Calu3 (cell line): ENCODE results near the gene ZNF669. TPM values are rescaled to one million over a fixed set of nuclear protein-coding genes. Genes with fewer than 3 reads are reported as not detected.

Experiments
- BruUV-seq: library from RNA; stranded (reverse); fragments of 400-500 nt; replicated peaks from 2 replicates; lab custom pipeline; 2021; lab: Mats Ljungman, UMichigan
- CTCF ChIA-PET: fragments of 300-600 bp; sonication (Branson Sonifier 250); formaldehyde crosslinking; loops from one replicate; lab custom pipeline; 2022; ENCODE audit warnings: antibody characterized with exemption; lab: Charles Lee
- DNase-seq: peaks from one replicate; pipeline ENCODE4 v3.0.0; 2022
- H3K27ac Mint-ChIP-seq: one replicate; pipeline ENCODE4 v1.8.0; 2022; ENCODE audit warnings: mixed read lengths; ENCODE audit not compliant: unreplicated experiment
- H3K27me3 Mint-ChIP-seq: one replicate; pipeline ENCODE4 v1.8.0; 2022; ENCODE audit warnings: mixed read lengths; ENCODE audit not compliant: unreplicated experiment
- H3K36me3 Mint-ChIP-seq: one replicate; pipeline ENCODE4 v1.8.0; 2022; ENCODE audit warnings: mild to moderate bottlenecking, moderate library complexity, mixed read lengths; ENCODE audit not compliant: insufficient read depth, unreplicated experiment
- H3K4me1 Mint-ChIP-seq: one replicate; pipeline ENCODE4 v1.8.0; 2022; ENCODE audit warnings: mild to moderate bottlenecking, low read depth, mixed read lengths; ENCODE audit not compliant: unreplicated experiment
- H3K4me3 Mint-ChIP-seq: one replicate; pipeline ENCODE4 v1.8.0; 2022; ENCODE audit warnings: mild to moderate bottlenecking, low read depth, moderate library complexity, mixed read lengths; ENCODE audit not compliant: unreplicated experiment
- H3K9me3 Mint-ChIP-seq: one replicate; pipeline ENCODE4 v1.8.0; 2022; ENCODE audit warnings: low read depth, mixed read lengths; ENCODE audit not compliant: unreplicated experiment
- intact Hi-C: fragments of 100-400 bp; cut with micrococcal nuclease; formaldehyde crosslinking; loops from one replicate; pipeline ENCODE4 v1.10.0; 2022; ENCODE audit not compliant: unreplicated experiment
- total RNA-seq: library from RNA; stranded (reverse); gene quantifications from 2 replicates; pipeline ENCODE4 v1.2.3, GENCODE V29; 2022
- TF ChIP-seq, protein P1 (sequence below): fragments of 200-600 bp; IDR thresholded peaks from one replicate; pipeline ENCODE4 v1.8.0; 2022; ENCODE audit warnings: antibody characterized with exemption; ENCODE audit not compliant: unreplicated experiment

ZNF669 gene
- total RNA-seq, 1 experiment from 2014 or later = 10.5 TPM

DNA sequence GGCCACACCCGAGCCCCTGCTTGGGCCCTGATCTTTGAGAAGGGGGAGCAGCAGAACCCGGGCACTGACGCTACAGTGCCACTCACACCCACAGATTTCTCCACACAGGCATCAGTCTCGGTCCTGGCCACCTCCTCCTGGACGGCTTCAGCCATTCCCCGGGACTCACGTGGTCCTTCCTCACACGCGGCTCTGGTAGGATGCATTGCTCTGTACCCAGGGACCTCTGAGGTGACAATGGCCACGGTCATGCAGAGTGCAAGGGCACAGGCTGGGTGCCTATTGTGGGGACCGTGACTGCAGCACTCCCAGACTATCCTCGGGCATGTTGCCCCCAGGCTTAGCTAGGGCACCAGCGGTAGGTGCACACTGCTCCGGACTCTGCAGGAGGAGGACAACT is 13.7 kb downstream of the ZNF669 start:
- no TSS peak for BruUV-seq
- no peaks in the 10 kb centered on the region for H3K4me1 Mint-ChIP-seq
- no peak overlapping the region for H3K4me3 Mint-ChIP-seq
- H3K9me3 Mint-ChIP-seq = peaks cover 5% of the 10 kb centered on the region
- H3K27me3 Mint-ChIP-seq = no peaks in the 10 kb centered on the region
- no peak overlapping the region for H3K27ac Mint-ChIP-seq
- TF ChIP-seq, protein P1, sequence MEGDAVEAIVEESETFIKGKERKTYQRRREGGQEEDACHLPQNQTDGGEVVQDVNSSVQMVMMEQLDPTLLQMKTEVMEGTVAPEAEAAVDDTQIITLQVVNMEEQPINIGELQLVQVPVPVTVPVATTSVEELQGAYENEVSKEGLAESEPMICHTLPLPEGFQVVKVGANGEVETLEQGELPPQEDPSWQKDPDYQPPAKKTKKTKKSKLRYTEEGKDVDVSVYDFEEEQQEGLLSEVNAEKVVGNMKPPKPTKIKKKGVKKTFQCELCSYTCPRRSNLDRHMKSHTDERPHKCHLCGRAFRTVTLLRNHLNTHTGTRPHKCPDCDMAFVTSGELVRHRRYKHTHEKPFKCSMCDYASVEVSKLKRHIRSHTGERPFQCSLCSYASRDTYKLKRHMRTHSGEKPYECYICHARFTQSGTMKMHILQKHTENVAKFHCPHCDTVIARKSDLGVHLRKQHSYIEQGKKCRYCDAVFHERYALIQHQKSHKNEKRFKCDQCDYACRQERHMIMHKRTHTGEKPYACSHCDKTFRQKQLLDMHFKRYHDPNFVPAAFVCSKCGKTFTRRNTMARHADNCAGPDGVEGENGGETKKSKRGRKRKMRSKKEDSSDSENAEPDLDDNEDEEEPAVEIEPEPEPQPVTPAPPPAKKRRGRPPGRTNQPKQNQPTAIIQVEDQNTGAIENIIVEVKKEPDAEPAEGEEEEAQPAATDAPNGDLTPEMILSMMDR = no peak
- CTCF ChIA-PET = no interaction called here
- no peaks in the 10 kb centered on the region for H3K36me3 Mint-ChIP-seq
- DNase-seq = no peak
- intact Hi-C loops = no loop called here

DNA sequence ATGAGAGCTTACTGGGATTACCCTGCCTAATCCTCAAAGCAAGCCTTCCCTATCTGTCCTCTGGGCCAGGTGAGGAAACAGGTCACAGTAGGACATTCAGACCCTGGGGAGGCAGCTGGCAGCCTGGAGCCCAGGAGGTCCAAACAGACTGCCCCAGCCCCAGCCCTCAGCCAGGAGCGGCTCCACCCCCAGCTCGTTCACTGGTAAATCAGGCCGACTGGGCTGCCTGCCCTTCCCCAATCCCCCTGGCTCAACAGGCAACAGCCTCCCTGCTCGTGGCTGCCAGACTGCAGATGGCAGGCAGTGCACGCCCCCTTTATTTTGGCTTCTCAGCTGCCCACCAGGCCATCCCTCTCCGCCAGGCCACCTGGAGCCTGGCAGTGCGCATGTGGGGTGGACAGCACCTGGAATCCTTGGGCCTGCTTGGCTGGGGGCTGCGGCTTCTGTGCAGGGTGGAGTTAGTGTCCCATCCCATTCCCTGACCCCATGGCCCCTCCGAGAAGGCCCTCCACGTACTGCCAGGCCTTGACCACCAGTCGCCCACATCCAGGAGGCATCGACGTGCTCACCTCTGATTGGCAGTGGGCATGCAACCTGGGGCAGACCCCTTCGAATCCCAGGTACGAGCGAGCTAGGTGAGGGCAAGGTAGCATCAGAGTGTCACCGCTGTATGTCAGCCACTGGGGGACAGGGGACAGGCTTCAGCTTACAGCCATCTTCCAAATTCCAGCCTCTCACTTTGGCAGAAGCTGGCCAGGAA is 14.4 kb downstream of the ZNF669 start:
- intact Hi-C loops = no loop called here
- CTCF ChIA-PET = interaction anchor here (0.6 kb wide), 1 partner anchor 851 kb away, joined by 3 read pairs; no protein-coding TSS in a partner anchor
- TF ChIP-seq, protein P1 = no peak
- H3K9me3 Mint-ChIP-seq = peaks cover 10% of the 10 kb centered on the region
- no TSS peak for BruUV-seq
- H3K27ac Mint-ChIP-seq = no peak overlapping the region
- H3K27me3 Mint-ChIP-seq = no peaks in the 10 kb centered on the region
- no peaks in the 10 kb centered on the region for H3K36me3 Mint-ChIP-seq
- no peaks in the 10 kb centered on the region for H3K4me1 Mint-ChIP-seq
- DNase-seq = no peak
- no peak overlapping the region for H3K4me3 Mint-ChIP-seq

DNA sequence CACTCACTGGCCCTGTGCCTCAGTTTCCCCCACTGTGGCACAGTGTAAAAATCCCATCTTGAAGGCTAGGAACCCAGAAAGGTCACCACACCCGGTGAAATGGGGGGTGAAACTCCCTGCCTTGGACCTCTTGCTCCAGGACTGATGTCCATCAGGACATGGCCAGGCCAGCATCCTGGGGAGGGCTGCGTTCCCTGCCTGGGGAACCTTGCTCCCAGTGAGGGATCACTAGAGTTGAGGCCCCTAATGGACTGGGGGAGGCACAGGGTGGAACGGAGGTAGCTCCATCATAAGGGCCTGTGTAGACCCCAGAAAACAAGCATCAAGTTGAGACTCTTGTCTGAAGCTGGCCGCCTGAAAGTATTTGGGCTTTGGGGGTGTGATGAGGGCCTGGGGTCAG is 15.2 kb downstream of the ZNF669 start:
- H3K27ac Mint-ChIP-seq = no peak overlapping the region
- H3K4me3 Mint-ChIP-seq = no peak overlapping the region
- intact Hi-C loops = no loop called here
- no peak for DNase-seq
- H3K9me3 Mint-ChIP-seq = peaks cover 8% of the 10 kb centered on the region
- TF ChIP-seq, protein P1 = no peak
- CTCF ChIA-PET = interaction anchor here (0.6 kb wide), 1 partner anchor 850 kb away, joined by 3 read pairs; no protein-coding TSS in a partner anchor
- no peaks in the 10 kb centered on the region for H3K27me3 Mint-ChIP-seq
- no TSS peak for BruUV-seq
- no peaks in the 10 kb centered on the region for H3K4me1 Mint-ChIP-seq
- H3K36me3 Mint-ChIP-seq = no peaks in the 10 kb centered on the region

DNA sequence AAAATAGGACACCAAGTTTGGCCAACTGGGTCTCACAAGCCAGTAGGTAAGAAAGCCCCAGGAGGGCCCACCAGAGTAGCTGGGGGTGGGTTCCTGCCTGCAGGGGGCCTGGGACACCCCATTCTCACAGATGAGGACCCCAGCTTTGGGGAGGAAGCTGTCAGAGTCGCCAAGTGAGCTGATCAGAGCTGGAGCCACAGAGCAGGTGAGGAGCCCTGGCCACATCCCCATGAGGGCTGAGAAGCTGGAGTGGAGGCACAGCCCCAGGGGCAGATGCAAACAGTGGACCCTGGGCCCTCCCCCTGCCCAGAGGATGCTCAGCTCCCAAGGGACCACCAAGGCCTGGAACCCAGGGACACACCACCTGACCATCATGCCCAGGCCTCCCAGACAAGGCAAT is 16.9 kb downstream of the ZNF669 start:
- no peak overlapping the region for H3K4me3 Mint-ChIP-seq
- no peak for DNase-seq
- H3K27ac Mint-ChIP-seq = no peak overlapping the region
- H3K27me3 Mint-ChIP-seq = no peaks in the 10 kb centered on the region
- H3K4me1 Mint-ChIP-seq = no peaks in the 10 kb centered on the region
- intact Hi-C loops = no loop called here
- peaks cover 9% of the 10 kb centered on the region for H3K9me3 Mint-ChIP-seq
- CTCF ChIA-PET = interaction anchor here (1.5 kb wide), 1 partner anchor 13 kb away, joined by 4 read pairs; no protein-coding TSS in a partner anchor
- TF ChIP-seq, protein P1 = no peak
- H3K36me3 Mint-ChIP-seq = no peaks in the 10 kb centered on the region
- BruUV-seq = no TSS peak
